HEK293T (cell line): ENCODE data around the gene SLC66A1.

Source experiments
- CTCF ChIA-PET: fragments of 350-600 bp; formaldehyde crosslinking; extraction: SDS; loops from one replicate; lab custom pipeline; 2021; ENCODE audit warnings: antibody characterized with exemption, inconsistent platforms; lab: Yijun Ruan, JAX
- POLR2A ChIA-PET: fragments of 350-600 bp; formaldehyde crosslinking; extraction: SDS; loops from one replicate; lab custom pipeline; 2020; ENCODE audit warnings: antibody characterized with exemption, inconsistent platforms; lab: Yijun Ruan, JAX
- DNase-seq: peaks from one replicate; pipeline ENCODE4 v3.0.0; 2012; ENCODE audit warnings: mixed read lengths; ENCODE audit errors: extremely low spot score
- ARNT ChIP-seq: fragments of 450-650 bp; IDR thresholded peaks from 2 replicates; pipeline ENCODE4 v1.6.1; 2017; ENCODE audit warnings: mild to moderate bottlenecking
- BHLHE40 ChIP-seq: fragments of 450-650 bp; IDR thresholded peaks from 2 replicates; pipeline ENCODE4 v1.6.1; 2016; ENCODE audit warnings: mild to moderate bottlenecking, moderate library complexity, borderline replicate concordance
- CTBP1 ChIP-seq: fragments of 450-650 bp; IDR thresholded peaks from 2 replicates; pipeline ENCODE4 v1.6.1; 2016; ENCODE audit warnings: borderline replicate concordance
- ELF4 ChIP-seq: fragments of 450-650 bp; IDR thresholded peaks from 2 replicates; pipeline ENCODE4 v1.6.1; 2017; ENCODE audit warnings: antibody characterized with exemption
- FOXA1 ChIP-seq: fragments of 450-650 bp; IDR thresholded peaks from 2 replicates; pipeline ENCODE4 v1.6.1; 2016; ENCODE audit warnings: mild to moderate bottlenecking
- FOXK2 ChIP-seq: fragments of 450-650 bp; IDR thresholded peaks from 2 replicates; pipeline ENCODE4 v1.6.1; 2016; ENCODE audit warnings: mild to moderate bottlenecking
- FOXM1 ChIP-seq: fragments of 450-650 bp; IDR thresholded peaks from 2 replicates; pipeline ENCODE4 v1.6.1; 2017; ENCODE audit warnings: mild to moderate bottlenecking, borderline replicate concordance
- HDGF ChIP-seq: fragments of 450-650 bp; IDR thresholded peaks from 2 replicates; pipeline ENCODE4 v1.6.1; 2017; ENCODE audit warnings: antibody characterized with exemption, borderline replicate concordance
- L3MBTL2 ChIP-seq: fragments of 450-650 bp; conservative IDR thresholded peaks from 2 replicates; pipeline ENCODE4 v1.6.1; 2016; ENCODE audit warnings: mild to moderate bottlenecking
- LEF1 ChIP-seq: fragments of 450-650 bp; IDR thresholded peaks from 2 replicates; pipeline ENCODE4 v1.6.1; 2017; ENCODE audit warnings: mild to moderate bottlenecking, borderline replicate concordance
- NFRKB ChIP-seq: fragments of 450-650 bp; IDR thresholded peaks from 2 replicates; pipeline ENCODE4 v1.6.1; 2016; ENCODE audit warnings: mild to moderate bottlenecking, moderate library complexity
- SP1 ChIP-seq: fragments of 450-650 bp; IDR thresholded peaks from 2 replicates; pipeline ENCODE4 v1.6.1; 2017
- SUZ12 ChIP-seq: fragments of 450-650 bp; IDR thresholded peaks from 2 replicates; pipeline ENCODE4 v1.6.1; 2016; ENCODE audit warnings: mild to moderate bottlenecking
- TARDBP ChIP-seq: fragments of 450-650 bp; IDR thresholded peaks from 2 replicates; pipeline ENCODE4 v1.6.1; 2016
- ZNF384 ChIP-seq: fragments of 450-650 bp; IDR thresholded peaks from 2 replicates; pipeline ENCODE4 v1.6.1; 2016
- TF ChIP-seq, protein P1 (sequence below): fragments of 450-650 bp; IDR thresholded peaks from 2 replicates; pipeline ENCODE4 v1.6.1; 2016

SLC66A1 gene

GRCh38 chr1:19360016-19360415 is 47.9 kb downstream of the SLC66A1 start:
- DNase-seq: no peak
- no peak for TF ChIP-seq SUZ12
- no peak for TF ChIP-seq CTBP1
- no peak for TF ChIP-seq LEF1
- no peak for TF ChIP-seq TARDBP
- ChIA-PET POLR2A (no interaction called here), CTCF (no interaction called here)

DNA sequence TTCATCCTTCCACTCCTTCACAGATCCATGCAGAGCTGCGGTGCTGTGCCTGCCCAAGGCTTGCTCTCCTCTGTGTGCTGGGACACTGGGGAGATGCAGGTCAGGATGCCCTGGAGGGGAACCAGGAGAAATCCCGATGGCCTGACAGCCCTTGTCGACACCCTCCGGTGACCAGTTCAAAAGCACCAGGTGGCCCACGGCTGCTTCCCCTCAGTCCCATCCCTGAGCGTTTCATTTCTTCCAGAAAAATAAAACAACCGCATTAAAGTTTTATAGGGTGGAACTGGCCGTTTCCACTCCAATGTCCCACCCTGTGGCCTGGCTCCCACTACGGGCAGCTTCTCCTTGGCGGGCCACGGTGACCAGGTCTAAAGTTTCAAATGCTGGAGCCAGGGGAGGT is 48.3 kb downstream of the SLC66A1 start:
- TF ChIP-seq LEF1 (no peak), FOXA1 (no peak), ELF4 (no peak), FOXM1 (no peak), CTBP1 (no peak), NFRKB (no peak), SP1 (no peak), TARDBP (no peak), SUZ12 (no peak)
- ChIA-PET POLR2A (no interaction called here), CTCF (no interaction called here)
- no peak for DNase-seq

- ChIA-PET CTCF (no interaction called here), POLR2A (no interaction called here)
- no peak for DNase-seq
- TF ChIP-seq ZNF384: no peak
- no peak for TF ChIP-seq TARDBP
- no peak for TF ChIP-seq FOXM1
- TF ChIP-seq ARNT: no peak
- no peak for TF ChIP-seq ELF4
- TF ChIP-seq SUZ12: no peak
- no peak for TF ChIP-seq LEF1
- TF ChIP-seq SP1: no peak
- no peak for TF ChIP-seq BHLHE40
- no peak for TF ChIP-seq HDGF
- TF ChIP-seq FOXK2: no peak
- no peak for TF ChIP-seq FOXA1
- TF ChIP-seq NFRKB: no peak
- TF ChIP-seq L3MBTL2: no peak
- no peak for TF ChIP-seq CTBP1
- TF ChIP-seq, protein P1, sequence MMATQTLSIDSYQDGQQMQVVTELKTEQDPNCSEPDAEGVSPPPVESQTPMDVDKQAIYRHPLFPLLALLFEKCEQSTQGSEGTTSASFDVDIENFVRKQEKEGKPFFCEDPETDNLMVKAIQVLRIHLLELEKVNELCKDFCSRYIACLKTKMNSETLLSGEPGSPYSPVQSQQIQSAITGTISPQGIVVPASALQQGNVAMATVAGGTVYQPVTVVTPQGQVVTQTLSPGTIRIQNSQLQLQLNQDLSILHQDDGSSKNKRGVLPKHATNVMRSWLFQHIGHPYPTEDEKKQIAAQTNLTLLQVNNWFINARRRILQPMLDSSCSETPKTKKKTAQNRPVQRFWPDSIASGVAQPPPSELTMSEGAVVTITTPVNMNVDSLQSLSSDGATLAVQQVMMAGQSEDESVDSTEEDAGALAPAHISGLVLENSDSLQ: no peak
Measured at GRCh38 chr1:19360843-19361610, 48.9 kb downstream of the SLC66A1 start.

GRCh38 chr1:19361611-19362147 is 49.6 kb downstream of the SLC66A1 start:
- no peak for DNase-seq
- ChIA-PET POLR2A (no interaction called here), CTCF (interaction anchor here (1.5 kb wide), 1 partner anchor 300 kb away, joined by 13 read pairs; no protein-coding TSS in a partner anchor)
- TF ChIP-seq ARNT (no peak), TARDBP (no peak), ZNF384 (no peak), FOXM1 (no peak), SUZ12 (no peak), L3MBTL2 (no peak), CTBP1 (no peak), BHLHE40 (no peak), HDGF (no peak)

- DNase-seq: no peak
- ChIA-PET POLR2A (no interaction called here), CTCF (interaction anchor here (1.0 kb wide), 1 partner anchor 29 kb away, joined by 4 read pairs; no protein-coding TSS in a partner anchor)
- TF ChIP-seq, protein P1: no peak
- no peak for TF ChIP-seq ELF4
- no peak for TF ChIP-seq SUZ12
- no peak for TF ChIP-seq ARNT
- TF ChIP-seq L3MBTL2: no peak
- TF ChIP-seq HDGF: no peak
- no peak for TF ChIP-seq ZNF384
- no peak for TF ChIP-seq NFRKB
- no peak for TF ChIP-seq BHLHE40
- TF ChIP-seq LEF1: no peak
- no peak for TF ChIP-seq FOXA1
- no peak for TF ChIP-seq TARDBP
- no peak for TF ChIP-seq CTBP1
- no peak for TF ChIP-seq FOXM1
- no peak for TF ChIP-seq FOXK2
Measured at GRCh38 chr1:19363536-19364152, 51.5 kb downstream of the SLC66A1 start.

DNA sequence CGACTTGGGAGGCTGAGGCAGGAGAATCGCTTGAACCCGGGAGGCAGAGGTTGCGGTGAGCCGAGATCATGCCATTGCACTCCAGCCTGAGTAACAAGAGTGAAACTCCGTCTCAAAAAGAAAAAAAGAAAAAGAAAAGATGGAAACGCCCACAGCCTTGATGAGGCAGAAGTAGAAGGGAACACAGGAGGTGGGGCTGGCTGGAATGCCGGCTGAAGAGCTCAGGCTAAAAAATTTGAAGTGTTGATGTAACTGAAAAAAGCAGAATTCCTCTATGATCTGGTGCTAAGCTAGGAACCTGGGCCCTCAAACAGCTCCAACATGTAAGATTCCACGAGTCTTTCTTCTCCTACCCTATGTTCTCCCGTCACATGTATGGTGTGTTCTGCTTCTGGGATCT is 53.6 kb downstream of the SLC66A1 start:
- CTCF ChIA-PET: no interaction called here

More for the DNA sequence above, 53.6 kb downstream of the SLC66A1 start:
- POLR2A ChIA-PET: no interaction called here
- DNase-seq: no peak
- TF ChIP-seq NFRKB: no peak
- TF ChIP-seq BHLHE40: no peak
- no peak for TF ChIP-seq ZNF384
- TF ChIP-seq, protein P1: no peak
- no peak for TF ChIP-seq FOXA1
- TF ChIP-seq TARDBP: no peak
- TF ChIP-seq FOXM1: no peak
- TF ChIP-seq CTBP1: no peak
- TF ChIP-seq SP1: no peak
- no peak for TF ChIP-seq HDGF
- no peak for TF ChIP-seq L3MBTL2
- TF ChIP-seq ELF4: no peak
- no peak for TF ChIP-seq ARNT
